Glutamatergic neuron (in vitro differentiated cells): ENCODE measurements around the gene MACROD2. TPM values are rescaled to one million over a fixed set of nuclear protein-coding genes. Genes with fewer than 3 reads are reported as not detected.

Experiments used
- DNase-seq: peaks from one replicate; pipeline ENCODE4 v3.0.0; 2022
- H3K27ac Mint-ChIP-seq: one replicate; pipeline ENCODE4 v1.8.0; 2020; ENCODE audit warnings: mild to moderate bottlenecking, mixed read lengths, inconsistent platforms; ENCODE audit not compliant: unreplicated experiment
- H3K27me3 Mint-ChIP-seq: one replicate; pipeline ENCODE4 v1.8.0; 2020; ENCODE audit warnings: mild to moderate bottlenecking, moderate library complexity, mixed read lengths, inconsistent platforms; ENCODE audit not compliant: unreplicated experiment
- H3K36me3 Mint-ChIP-seq: one replicate; pipeline ENCODE4 v1.8.0; 2020; ENCODE audit warnings: mild to moderate bottlenecking, mixed read lengths, inconsistent platforms; ENCODE audit not compliant: unreplicated experiment
- H3K4me1 Mint-ChIP-seq: one replicate; pipeline ENCODE4 v1.8.0; 2020; ENCODE audit warnings: mild to moderate bottlenecking, low read depth, mixed read lengths, inconsistent platforms; ENCODE audit not compliant: unreplicated experiment
- H3K4me3 Mint-ChIP-seq: one replicate; pipeline ENCODE4 v1.8.0; 2020; ENCODE audit warnings: mild to moderate bottlenecking, mixed read lengths, inconsistent platforms; ENCODE audit not compliant: unreplicated experiment
- H3K9me3 Mint-ChIP-seq: one replicate; pipeline ENCODE4 v1.8.0; 2020; ENCODE audit warnings: mild to moderate bottlenecking, moderate library complexity, mixed read lengths, inconsistent platforms; ENCODE audit not compliant: unreplicated experiment
- CTCF ChIP-seq: fragments of 200-600 bp; sonication (generic); IDR thresholded peaks from one replicate; pipeline ENCODE4 v1.5.0; 2021; ENCODE audit not compliant: partially characterized antibody, unreplicated experiment
- total RNA-seq: library from RNA; stranded (reverse); fragmentation: NEBNext Ultra II Directional; extraction: Animal tissue kit (Norgen Biotek cat#: 25700); gene quantifications from one replicate; pipeline ENCODE4 v1.2.1, GENCODE V29; 2021; ENCODE audit not compliant: unreplicated experiment

MACROD2 gene
- total RNA-seq, 1 donor from 2014 or later, result 8.7 TPM

- no peaks in the 10 kb centered on the region for H3K27me3 Mint-ChIP-seq
- TF ChIP-seq CTCF, result no peak
- H3K27ac Mint-ChIP-seq, result no peak overlapping the region
- H3K9me3 Mint-ChIP-seq, result peaks cover 4% of the 10 kb centered on the region
- no peak for DNase-seq
- no peak overlapping the region for H3K4me3 Mint-ChIP-seq
- no peaks in the 10 kb centered on the region for H3K36me3 Mint-ChIP-seq
- H3K4me1 Mint-ChIP-seq, result peaks cover 11% of the 10 kb centered on the region
Measured at GRCh38 chr20:14556206-14556605, 560.9 kb downstream of the MACROD2 start.

GRCh38 chr20:14559612-14560011 is 564.3 kb downstream of the MACROD2 start:
- TF ChIP-seq CTCF, result no peak
- peak overlapping the region; percentile 84 for H3K27ac Mint-ChIP-seq
- no peak for DNase-seq
- peaks cover 16% of the 10 kb centered on the region for H3K4me1 Mint-ChIP-seq
- no peaks in the 10 kb centered on the region for H3K36me3 Mint-ChIP-seq
- H3K27me3 Mint-ChIP-seq, result no peaks in the 10 kb centered on the region
- peaks cover 4% of the 10 kb centered on the region for H3K9me3 Mint-ChIP-seq
- H3K4me3 Mint-ChIP-seq, result peak overlapping the region; percentile 31

GRCh38 chr20:14561741-14562221 is 566.5 kb downstream of the MACROD2 start:
- TF ChIP-seq CTCF, result no peak
- Mint-ChIP-seq H3K36me3 (no peaks in the 10 kb centered on the region), H3K4me3 (no peak overlapping the region), H3K9me3 (peaks cover 4% of the 10 kb centered on the region), H3K27me3 (no peaks in the 10 kb centered on the region), H3K27ac (no peak overlapping the region), H3K4me1 (peaks cover 16% of the 10 kb centered on the region)
- DNase-seq, result no peak

GRCh38 chr20:14562981-14563380 is 567.7 kb downstream of the MACROD2 start:
- Mint-ChIP-seq H3K27ac (peak overlapping the region; percentile 10), H3K4me1 (peaks cover 16% of the 10 kb centered on the region), H3K27me3 (no peaks in the 10 kb centered on the region), H3K36me3 (no peaks in the 10 kb centered on the region), H3K9me3 (peaks cover 4% of the 10 kb centered on the region), H3K4me3 (no peak overlapping the region)
- no peak for TF ChIP-seq CTCF
- DNase-seq, result no peak

GRCh38 chr20:14566505-14566904 is 571.2 kb downstream of the MACROD2 start:
- Mint-ChIP-seq H3K4me3 (no peak overlapping the region), H3K27ac (no peak overlapping the region), H3K27me3 (no peaks in the 10 kb centered on the region), H3K9me3 (no peaks in the 10 kb centered on the region), H3K36me3 (no peaks in the 10 kb centered on the region), H3K4me1 (peaks cover 5% of the 10 kb centered on the region)
- TF ChIP-seq CTCF, result no peak
- DNase-seq, result no peak
